ENCODE data around the gene RIMOC1.

- no peak for TF ChIP-seq POLR2A (IDR thresholded peaks at IDR 0.05; ENCODE audit: low read depth, low read length)
- no peak for TF ChIP-seq POLR2AphosphoS5 (IDR thresholded peaks at IDR 0.05; ENCODE audit: low read depth, low read length)
- no peak for TF ChIP-seq TAF1 (IDR thresholded peaks at IDR 0.05; ENCODE audit: borderline replicate concordance, low read depth, low read length)
Measured at GRCh38 chr5:41874512-41875060, 29.6 kb upstream of the RIMOC1 start.

Data from GM12892 (cell line).